GM19023 (cell line): ENCODE results near the gene LYG2.
"Not testable (repeated sequence)": the region's sequence is repeated elsewhere in the genome, so short reads cannot be mapped to it uniquely, and the experiment has no call there.

ENCODE experiments used
- ATAC-seq: cut with Tn5 transposase; IDR thresholded peaks from one replicate; pipeline ENCODE4 v1.9.1; 2021; ENCODE audit warnings: mild to moderate bottlenecking, moderate library complexity; ENCODE audit not compliant: unreplicated experiment

Gene LYG2

DNA sequence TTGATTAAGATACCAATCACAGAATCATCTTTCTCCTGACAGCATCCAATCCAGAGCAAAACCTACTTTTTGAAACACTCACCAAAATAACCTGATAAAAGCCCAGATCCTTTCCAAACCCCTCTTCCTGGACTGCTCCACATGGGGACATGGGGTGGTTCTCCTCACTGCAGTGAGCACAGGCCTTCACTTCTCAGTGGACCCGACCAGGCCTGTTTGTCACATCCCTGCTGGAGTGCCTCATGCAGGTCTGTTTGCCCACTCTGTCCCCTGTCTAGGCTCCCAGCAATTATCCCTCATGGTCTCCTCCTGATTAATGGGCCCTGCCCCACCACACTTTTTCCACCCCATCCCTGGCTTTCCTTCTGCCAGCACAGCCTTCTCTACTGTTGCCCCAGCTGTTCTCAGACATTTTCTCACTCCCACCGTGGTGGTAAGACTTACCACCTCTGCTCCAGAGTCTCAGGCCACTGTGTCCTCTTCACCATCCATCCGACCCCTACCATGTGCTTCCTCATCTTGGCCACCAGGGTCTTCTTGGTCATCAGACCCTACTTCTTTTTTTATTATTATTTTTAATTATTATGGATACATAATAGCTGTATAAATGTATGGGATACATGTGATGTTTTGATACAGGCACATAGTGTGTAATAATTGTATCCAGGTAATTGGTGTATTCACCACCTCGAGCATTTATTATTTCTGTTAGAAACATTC is 53.3 kb downstream of the LYG2 start:
- ATAC-seq = no peak

GRCh38 chr2:99200076-99200800 is 55.2 kb downstream of the LYG2 start:
- ATAC-seq = no peak

DNA sequence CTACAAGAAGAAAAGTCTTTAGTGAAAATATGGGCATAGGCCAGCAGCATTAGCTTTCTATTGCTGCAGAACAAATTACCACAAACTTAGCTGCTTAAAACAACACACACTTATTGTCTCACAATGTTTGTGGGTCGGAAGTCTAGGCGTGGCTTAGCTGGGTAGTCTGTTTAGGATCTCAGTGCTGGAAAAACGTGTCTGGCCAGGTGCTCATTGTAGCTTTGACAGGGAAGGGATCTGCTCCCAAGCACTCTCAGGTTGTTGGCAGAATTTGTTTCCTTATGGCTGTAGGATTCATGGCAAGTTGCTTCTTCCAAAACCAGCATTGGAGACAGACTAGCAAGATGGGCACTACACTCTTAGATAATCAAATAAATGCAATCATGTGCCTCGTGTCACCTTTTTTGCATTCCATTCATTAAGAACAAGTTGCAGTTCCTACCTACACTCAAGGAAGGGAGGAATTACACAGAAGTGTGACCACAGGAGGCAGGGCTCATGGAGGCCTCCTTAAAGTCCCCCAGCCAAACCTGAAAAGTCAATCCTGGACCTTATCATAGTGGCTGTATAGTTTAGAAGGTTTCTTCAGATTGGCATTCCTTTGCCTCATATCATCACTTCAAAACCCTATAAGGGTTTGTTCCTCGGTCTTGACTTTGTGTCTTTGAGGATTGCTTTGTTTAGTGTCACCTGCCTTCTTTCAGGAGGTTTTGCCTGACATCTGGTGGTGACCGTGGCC is 57.2 kb downstream of the LYG2 start:
- no peak for ATAC-seq

DNA sequence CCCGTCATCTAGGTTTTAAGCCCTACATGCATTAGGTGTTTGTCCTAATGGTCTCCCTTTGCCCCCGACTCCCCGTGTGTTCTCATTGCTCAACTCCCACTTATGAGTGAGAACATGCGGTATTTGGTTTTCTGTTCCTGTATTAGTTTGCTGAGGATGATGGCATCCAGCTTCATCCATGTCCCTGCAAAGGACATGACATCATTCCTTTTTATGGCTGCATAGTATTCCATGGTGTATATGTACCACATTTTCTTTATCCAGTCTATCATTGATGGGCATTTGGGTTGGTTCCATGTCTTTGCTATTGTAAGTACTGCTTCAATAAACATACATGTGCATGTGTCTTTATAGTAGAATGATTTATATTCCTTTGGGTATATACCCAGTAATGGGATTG is 63.1 kb downstream of the LYG2 start:
- not testable (repeated sequence) for ATAC-seq
